Measurements from ENCODE around the gene NXN. TPM values are rescaled to one million over a fixed set of nuclear protein-coding genes. Genes with fewer than 3 reads are reported as not detected.
"Not testable (repeated sequence)": the region's sequence is repeated elsewhere in the genome, so short reads cannot be mapped to it uniquely, and the experiment has no call there.

NXN gene
- total RNA-seq, 1 donor from 2014 or later, result 0.52 TPM

- intact Hi-C loops (cut with micrococcal nuclease), result no loop called here
These were observed 174.8 kb downstream of the NXN start for GRCh38 chr17:804541-805435.

- intact Hi-C loops (cut with micrococcal nuclease), result no loop called here
These were observed 176.4 kb downstream of the NXN start for GRCh38 chr17:802901-803881.

GRCh38 chr17:802481-802880 lies 177.1 kb downstream of the NXN start:
- intact Hi-C loops (cut with micrococcal nuclease), result no loop called here

- intact Hi-C loops (cut with micrococcal nuclease), result no loop called here
These were observed 177.9 kb downstream of the NXN start for GRCh38 chr17:801660-802059.

GRCh38 chr17:800446-801242 lies 178.9 kb downstream of the NXN start:
- intact Hi-C loops (cut with micrococcal nuclease), result no loop called here

GRCh38 chr17:799261-799660 lies 180.3 kb downstream of the NXN start:
- intact Hi-C loops (cut with micrococcal nuclease), result no loop called here

- intact Hi-C loops (cut with micrococcal nuclease), result no loop called here
These were observed 181.3 kb downstream of the NXN start for GRCh38 chr17:798246-798645.

GRCh38 chr17:797236-797840 lies 182.2 kb downstream of the NXN start:
- intact Hi-C loops (cut with micrococcal nuclease), result no loop called here

GRCh38 chr17:796609-797008 lies 183.0 kb downstream of the NXN start:
- intact Hi-C loops (cut with micrococcal nuclease), result no loop called here

GRCh38 chr17:795721-796120 lies 183.9 kb downstream of the NXN start:
- intact Hi-C loops (cut with micrococcal nuclease), result loop anchor here (1.0 kb wide), 1 partner anchor 186 kb away; no protein-coding TSS in a partner anchor

GRCh38 chr17:795276-795675 lies 184.3 kb downstream of the NXN start:
- intact Hi-C loops (cut with micrococcal nuclease), result loop anchor here (1.0 kb wide), 1 partner anchor 186 kb away; no protein-coding TSS in a partner anchor

GRCh38 chr17:794876-795275 lies 184.7 kb downstream of the NXN start:
- intact Hi-C loops (cut with micrococcal nuclease), result loop anchor here (1.0 kb wide), 1 partner anchor 186 kb away; no protein-coding TSS in a partner anchor

- intact Hi-C loops (cut with micrococcal nuclease), result no loop called here
These were observed 187.3 kb downstream of the NXN start for GRCh38 chr17:792277-792676.

- intact Hi-C loops (cut with micrococcal nuclease), result no loop called here
These were observed 187.7 kb downstream of the NXN start for GRCh38 chr17:791829-792228.

GRCh38 chr17:790874-791247 lies 188.7 kb downstream of the NXN start:
- intact Hi-C loops (cut with micrococcal nuclease), result not testable (repeated sequence)

GRCh38 chr17:789931-790873 lies 189.4 kb downstream of the NXN start:
- intact Hi-C loops (cut with micrococcal nuclease), result not testable (repeated sequence)

- intact Hi-C loops (cut with micrococcal nuclease), result no loop called here
These were observed 190.3 kb downstream of the NXN start for GRCh38 chr17:789160-789840.

GRCh38 chr17:788551-788950 lies 191.0 kb downstream of the NXN start:
- intact Hi-C loops (cut with micrococcal nuclease), result no loop called here

Measured in T-helper 2 cell treated with Interferon-gamma antibody and Interleukin-4, amounts not matched to agents 100 ng/mL and 5 ng/mL, for 36 hours (primary cell).